NCI-H1105 treated with DMSO at 0.1 percent for 48 hours (cell line): ENCODE results near the gene MAP2K7.

ENCODE experiments used
- DNase-seq: peaks from one replicate; lab custom pipeline; 2025; lab: John Stamatoyannopoulos, UW

MAP2K7 gene

GRCh38 chr19:7963566-7963965 is 59.9 kb downstream of the MAP2K7 start:
- no peak for DNase-seq
